Nephron (organoid): ENCODE data around the gene EXOC6.

Source experiments
- H3K27ac Mint-ChIP-seq, 3 experiments: 2 replicates each; pipeline ENCODE4 v1.8.0; 2020; ENCODE audit warnings: mixed read lengths in 3 of 3, mild to moderate bottlenecking in 2 of 3, moderate library complexity in 1 of 3
- H3K27me3 Mint-ChIP-seq: 2 replicates; pipeline ENCODE4 v1.8.0; 2021; ENCODE audit warnings: low read depth, mild to moderate bottlenecking, moderate library complexity, mixed read lengths
- H3K36me3 Mint-ChIP-seq: 2 replicates; pipeline ENCODE4 v1.8.0; 2020; ENCODE audit warnings: low read depth, mixed read lengths
- H3K4me1 Mint-ChIP-seq: 2 replicates; pipeline ENCODE4 v1.8.0; 2020; ENCODE audit warnings: mixed read lengths
- H3K4me3 Mint-ChIP-seq, 3 experiments: 2 replicates each; pipeline ENCODE4 v1.8.0; 2020; ENCODE audit warnings: mild to moderate bottlenecking in 3 of 3, mixed read lengths in 3 of 3, moderate library complexity in 2 of 3
- H3K9me3 Mint-ChIP-seq: 2 replicates; pipeline ENCODE4 v1.8.0; 2020; ENCODE audit warnings: mixed read lengths
- CTCF ChIP-seq, 3 experiments: fragments of 200-600 bp; sonication (generic); IDR thresholded peaks; one replicate each; pipeline ENCODE4 v1.5.0; 2021; ENCODE audit warnings: antibody characterized with exemption in 3 of 3; ENCODE audit not compliant: unreplicated experiment in 3 of 3

Gene EXOC6

GRCh38 chr10:93086289-93086688 lies 238.0 kb downstream of the EXOC6 start:
- Mint-ChIP-seq H3K4me3 (no peak overlapping the region), H3K27ac (no peak overlapping the region), H3K4me1 (peaks cover 12% of the 10 kb centered on the region), H3K9me3 (no peaks in the 10 kb centered on the region), H3K36me3 (no peaks in the 10 kb centered on the region), H3K27me3 (peaks cover 24% of the 10 kb centered on the region)
- TF ChIP-seq CTCF (IDR thresholded peaks at IDR 0.05; ENCODE audit: unreplicated experiment in 3 of 3): no peak

GRCh38 chr10:93087846-93088245 lies 239.5 kb downstream of the EXOC6 start:
- no peak overlapping the region for H3K27ac Mint-ChIP-seq
- no peaks in the 10 kb centered on the region for H3K36me3 Mint-ChIP-seq
- no peak overlapping the region for H3K4me3 Mint-ChIP-seq
- peaks cover 4% of the 10 kb centered on the region for H3K4me1 Mint-ChIP-seq
- TF ChIP-seq CTCF (IDR thresholded peaks at IDR 0.05; ENCODE audit: unreplicated experiment in 3 of 3): no peak
- H3K9me3 Mint-ChIP-seq: no peaks in the 10 kb centered on the region
- H3K27me3 Mint-ChIP-seq: peaks cover 24% of the 10 kb centered on the region

DNA sequence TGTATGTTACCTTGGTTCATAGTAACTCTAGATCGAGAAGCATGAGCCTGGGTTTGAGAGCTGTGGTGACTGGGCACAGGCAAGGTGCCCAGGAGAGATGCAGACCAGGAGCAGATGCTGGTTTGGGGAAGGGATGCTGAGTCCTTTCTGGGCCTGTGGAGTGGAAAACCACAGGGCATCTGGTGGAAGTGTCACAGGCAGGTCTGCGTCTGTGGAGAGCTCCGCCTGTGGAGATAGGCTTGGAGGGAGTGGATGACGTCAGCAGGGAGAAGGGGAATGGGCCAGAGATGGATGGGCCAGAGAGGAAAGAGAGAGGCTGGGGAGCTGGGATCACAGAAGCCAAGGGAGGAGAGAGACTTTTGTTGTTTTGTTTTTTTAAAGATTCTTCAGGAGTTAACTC lies 240.1 kb downstream of the EXOC6 start:
- Mint-ChIP-seq H3K4me1 (peaks cover 4% of the 10 kb centered on the region), H3K27me3 (peaks cover 22% of the 10 kb centered on the region), H3K9me3 (no peaks in the 10 kb centered on the region), H3K27ac (no peak overlapping the region), H3K4me3 (no peak overlapping the region), H3K36me3 (no peaks in the 10 kb centered on the region)
- TF ChIP-seq CTCF (IDR thresholded peaks at IDR 0.05; ENCODE audit: unreplicated experiment in 3 of 3): no peak

DNA sequence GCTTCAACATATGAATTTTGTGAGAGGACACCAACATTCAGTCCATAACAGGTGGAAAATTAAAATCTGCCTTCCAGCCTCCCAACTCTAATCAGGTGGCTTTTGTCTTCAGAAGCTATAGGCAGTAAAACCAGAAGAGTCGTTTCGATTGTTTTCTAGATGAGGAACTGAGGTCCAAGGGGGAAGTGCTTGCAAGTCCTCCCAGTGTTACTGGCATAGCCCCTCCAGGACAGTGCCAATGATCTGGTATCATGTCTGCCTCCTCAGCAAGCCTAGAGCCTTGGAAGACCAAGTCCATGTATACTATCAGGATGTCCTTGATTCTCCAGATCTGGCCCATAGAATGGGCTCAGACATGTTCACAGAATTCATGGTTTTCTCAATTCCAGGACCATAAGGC lies 242.3 kb downstream of the EXOC6 start:
- H3K36me3 Mint-ChIP-seq: no peaks in the 10 kb centered on the region
- peaks cover 4% of the 10 kb centered on the region for H3K4me1 Mint-ChIP-seq
- no peaks in the 10 kb centered on the region for H3K9me3 Mint-ChIP-seq
- TF ChIP-seq CTCF (IDR thresholded peaks at IDR 0.05; ENCODE audit: unreplicated experiment in 3 of 3): no peak
- no peak overlapping the region for H3K4me3 Mint-ChIP-seq
- H3K27me3 Mint-ChIP-seq: peaks cover 19% of the 10 kb centered on the region
- no peak overlapping the region for H3K27ac Mint-ChIP-seq

DNA sequence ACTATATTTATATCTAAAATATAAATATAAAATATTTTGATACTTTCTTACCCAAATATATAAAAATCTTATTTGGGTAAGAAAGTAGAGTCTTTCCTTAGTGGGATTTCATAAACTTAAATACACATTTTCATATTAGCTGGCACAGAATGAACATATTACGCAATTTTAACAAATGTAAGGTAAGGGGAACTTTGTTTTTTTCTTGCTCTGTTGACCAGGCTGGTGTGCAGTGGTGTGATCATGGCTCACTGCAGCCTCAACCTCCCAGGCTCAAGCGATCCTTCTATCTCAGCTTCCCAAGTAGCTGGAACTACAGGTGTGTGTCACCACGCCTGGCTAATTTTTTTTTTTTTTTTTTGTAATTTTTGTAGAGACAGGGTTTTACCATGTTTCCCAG lies 243.6 kb downstream of the EXOC6 start:
- TF ChIP-seq CTCF (IDR thresholded peaks at IDR 0.05; ENCODE audit: unreplicated experiment in 3 of 3): no peak

DNA sequence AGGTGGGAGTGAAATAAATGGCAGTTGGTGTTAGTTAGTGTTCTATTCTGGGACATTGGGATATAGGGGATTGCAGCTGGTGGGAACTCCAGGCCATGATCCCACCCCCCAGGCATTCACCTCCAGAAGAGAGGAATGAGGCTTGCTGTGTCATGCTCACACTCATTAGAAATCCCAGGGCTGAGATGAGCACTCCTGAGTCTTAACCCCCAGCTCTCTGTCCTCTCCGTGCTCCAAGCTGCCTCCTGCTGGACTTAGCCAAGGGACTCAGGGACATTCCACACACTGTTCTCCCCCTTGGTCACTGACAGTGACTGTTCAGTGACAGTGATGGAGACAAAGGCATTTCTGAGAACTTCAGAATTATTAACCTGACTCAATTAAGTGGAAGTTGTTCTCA lies 246.9 kb downstream of the EXOC6 start:
- TF ChIP-seq CTCF (IDR thresholded peaks at IDR 0.05; ENCODE audit: unreplicated experiment in 3 of 3): no peak
- peaks cover 4% of the 10 kb centered on the region for H3K27me3 Mint-ChIP-seq
- no peak overlapping the region for H3K27ac Mint-ChIP-seq
- H3K9me3 Mint-ChIP-seq: no peaks in the 10 kb centered on the region
- H3K4me1 Mint-ChIP-seq: no peaks in the 10 kb centered on the region
- no peaks in the 10 kb centered on the region for H3K36me3 Mint-ChIP-seq
- H3K4me3 Mint-ChIP-seq: no peak overlapping the region

More for the DNA sequence above, 243.6 kb downstream of the EXOC6 start:
- Mint-ChIP-seq H3K4me3 (no peak overlapping the region), H3K4me1 (peaks cover 4% of the 10 kb centered on the region), H3K27me3 (peaks cover 9% of the 10 kb centered on the region), H3K27ac (no peak overlapping the region), H3K36me3 (no peaks in the 10 kb centered on the region), H3K9me3 (no peaks in the 10 kb centered on the region)
